ENCODE data around the gene RNU7-1.

DNA sequence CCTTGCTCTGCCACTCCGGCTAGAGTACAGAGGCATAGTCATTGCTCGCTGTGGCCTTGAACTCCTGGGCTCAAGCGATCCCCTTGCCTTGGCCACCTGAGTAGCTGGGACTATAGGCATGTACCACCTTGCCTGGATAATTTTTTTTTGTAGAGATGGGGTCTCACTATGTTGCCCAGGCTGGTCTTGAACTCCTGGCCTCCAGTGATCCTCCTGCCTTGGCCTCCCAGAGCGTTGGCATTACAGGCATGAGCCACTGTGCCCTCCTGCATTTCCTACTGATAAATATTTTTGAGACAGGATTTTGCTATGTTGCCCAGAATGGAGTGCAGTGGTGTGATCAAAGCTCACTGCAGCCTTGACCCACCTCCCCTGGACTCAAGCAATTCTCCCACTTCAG, 36.5 kb downstream of the RNU7-1 start:
- TF ChIP-seq EZH2 (IDR thresholded peaks at IDR 0.05; ENCODE audit: insufficient read depth, poor library complexity, severe bottlenecking): no peak
- no peak for TF ChIP-seq EZH2phosphoT487 (IDR thresholded peaks at IDR 0.05; ENCODE audit: insufficient read depth, low read depth)
